Keratinocyte (primary cell): ENCODE measurements around the gene MFSD1.
A peak's percentile ranks its signal among the peaks of the same experiment; 100 is the strongest.

Experiments
- EZH2 ChIP-seq: IDR thresholded peaks from one replicate; pipeline ENCODE4 v1.6.1; 2012; ENCODE audit warnings: inconsistent platforms, mild to moderate bottlenecking, low read length, moderate library complexity
- TF ChIP-seq, protein P1 (sequence below), 3 experiments: IDR thresholded peaks in 1 of 3; conservative IDR thresholded peaks in 1 of 3; optimal IDR thresholded peaks in 1 of 3; 2 replicates in 2 of 3; 3 replicates in 1 of 3; pipeline versions ENCODE3 to v1.5.1; 2011; ENCODE audit warnings: low read length in 3 of 3, mild to moderate bottlenecking in 3 of 3, moderate library complexity in 2 of 3, control low read depth in 1 of 3, inconsistent platforms in 1 of 3; ENCODE audit not compliant: insufficient read depth in 2 of 3; ENCODE audit errors: extremely low read depth in 1 of 3

DNA sequence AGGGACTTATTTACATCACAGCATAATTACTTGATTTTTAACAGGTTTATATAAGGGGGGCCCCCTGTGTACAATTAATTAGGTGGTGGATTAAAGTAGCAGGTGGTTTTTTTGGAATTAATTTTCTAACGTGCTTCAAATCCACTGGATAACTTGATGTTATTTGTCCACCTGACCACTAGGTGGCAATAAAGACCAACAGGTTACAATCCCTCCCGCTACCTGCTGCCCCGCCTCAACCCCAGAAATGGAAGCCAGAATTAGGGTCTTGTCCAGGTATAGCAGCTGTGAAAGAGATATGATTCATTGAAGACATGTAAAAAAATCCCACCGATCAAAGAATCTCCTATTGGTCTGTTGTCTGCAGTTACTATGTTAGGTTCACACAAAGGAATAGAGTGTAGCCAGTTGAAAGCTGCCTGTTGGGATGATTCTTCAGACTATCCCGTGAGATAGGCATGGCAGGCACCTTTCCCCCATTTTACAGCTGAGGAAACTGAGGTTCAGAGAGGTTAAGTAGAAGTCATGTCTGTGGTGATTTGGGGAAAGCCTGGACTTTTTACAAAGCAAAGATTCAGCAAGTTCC is 44.0 kb downstream of the MFSD1 start:
- TF ChIP-seq, protein P1, sequence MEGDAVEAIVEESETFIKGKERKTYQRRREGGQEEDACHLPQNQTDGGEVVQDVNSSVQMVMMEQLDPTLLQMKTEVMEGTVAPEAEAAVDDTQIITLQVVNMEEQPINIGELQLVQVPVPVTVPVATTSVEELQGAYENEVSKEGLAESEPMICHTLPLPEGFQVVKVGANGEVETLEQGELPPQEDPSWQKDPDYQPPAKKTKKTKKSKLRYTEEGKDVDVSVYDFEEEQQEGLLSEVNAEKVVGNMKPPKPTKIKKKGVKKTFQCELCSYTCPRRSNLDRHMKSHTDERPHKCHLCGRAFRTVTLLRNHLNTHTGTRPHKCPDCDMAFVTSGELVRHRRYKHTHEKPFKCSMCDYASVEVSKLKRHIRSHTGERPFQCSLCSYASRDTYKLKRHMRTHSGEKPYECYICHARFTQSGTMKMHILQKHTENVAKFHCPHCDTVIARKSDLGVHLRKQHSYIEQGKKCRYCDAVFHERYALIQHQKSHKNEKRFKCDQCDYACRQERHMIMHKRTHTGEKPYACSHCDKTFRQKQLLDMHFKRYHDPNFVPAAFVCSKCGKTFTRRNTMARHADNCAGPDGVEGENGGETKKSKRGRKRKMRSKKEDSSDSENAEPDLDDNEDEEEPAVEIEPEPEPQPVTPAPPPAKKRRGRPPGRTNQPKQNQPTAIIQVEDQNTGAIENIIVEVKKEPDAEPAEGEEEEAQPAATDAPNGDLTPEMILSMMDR (optimal IDR thresholded peaks at IDR 0.05 in 1 of 3, IDR thresholded peaks at IDR 0.05 in 1 of 3, conservative IDR thresholded peaks at IDR 0.05 in 1 of 3; ENCODE audit: extremely low read depth in 1 of 3, insufficient read depth in 2 of 3, low read length in 3 of 3): peak; percentile 53 to 77 (median 57)
- TF ChIP-seq EZH2: no peak
